ENCODE measurements around the gene RNF157. TPM values are rescaled to one million over a fixed set of nuclear protein-coding genes. Genes with fewer than 3 reads are reported as not detected.

The RNF157 gene
- total RNA-seq, 1 donor from 2014 or later: 3.3 TPM

DNA sequence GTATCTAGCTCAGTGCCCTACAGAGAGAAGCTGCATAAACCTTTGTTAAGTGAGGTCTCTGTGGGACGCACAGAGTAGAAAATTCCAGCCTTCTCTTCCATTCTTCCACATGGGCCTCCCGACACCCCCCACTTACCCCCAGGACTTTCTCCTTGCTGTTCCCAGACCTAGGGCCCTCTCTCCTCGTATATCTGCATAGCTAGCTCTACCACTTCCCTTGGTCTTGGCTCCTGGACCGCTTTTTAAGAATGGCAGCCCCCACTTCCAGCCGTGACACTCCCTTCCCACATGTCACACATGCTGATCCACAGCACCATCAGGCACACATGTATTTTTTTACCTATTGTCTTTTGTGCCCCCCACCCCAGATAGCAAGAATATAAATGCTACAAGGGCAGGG is 82.5 kb downstream of the RNF157 start:
- no peak for DNase-seq (ENCODE audit: low spot score)

DNA sequence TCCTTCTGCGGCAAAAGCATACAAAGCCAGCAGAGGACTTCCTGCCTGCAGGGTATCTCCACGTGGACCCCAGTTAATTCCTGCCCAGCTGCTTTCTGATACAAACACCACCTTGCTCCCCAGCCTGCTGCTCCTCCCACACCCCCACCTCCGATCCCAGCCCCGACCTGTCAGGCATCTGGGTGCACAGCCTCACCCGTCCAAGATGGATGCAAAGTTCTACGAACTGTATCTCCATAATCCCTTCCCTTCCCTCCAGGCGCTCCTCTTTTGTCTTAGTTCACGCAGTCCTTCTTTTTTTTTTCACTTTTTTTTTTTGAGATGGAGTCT is 83.7 kb downstream of the RNF157 start:
- no peak for DNase-seq (ENCODE audit: low spot score)

DNA sequence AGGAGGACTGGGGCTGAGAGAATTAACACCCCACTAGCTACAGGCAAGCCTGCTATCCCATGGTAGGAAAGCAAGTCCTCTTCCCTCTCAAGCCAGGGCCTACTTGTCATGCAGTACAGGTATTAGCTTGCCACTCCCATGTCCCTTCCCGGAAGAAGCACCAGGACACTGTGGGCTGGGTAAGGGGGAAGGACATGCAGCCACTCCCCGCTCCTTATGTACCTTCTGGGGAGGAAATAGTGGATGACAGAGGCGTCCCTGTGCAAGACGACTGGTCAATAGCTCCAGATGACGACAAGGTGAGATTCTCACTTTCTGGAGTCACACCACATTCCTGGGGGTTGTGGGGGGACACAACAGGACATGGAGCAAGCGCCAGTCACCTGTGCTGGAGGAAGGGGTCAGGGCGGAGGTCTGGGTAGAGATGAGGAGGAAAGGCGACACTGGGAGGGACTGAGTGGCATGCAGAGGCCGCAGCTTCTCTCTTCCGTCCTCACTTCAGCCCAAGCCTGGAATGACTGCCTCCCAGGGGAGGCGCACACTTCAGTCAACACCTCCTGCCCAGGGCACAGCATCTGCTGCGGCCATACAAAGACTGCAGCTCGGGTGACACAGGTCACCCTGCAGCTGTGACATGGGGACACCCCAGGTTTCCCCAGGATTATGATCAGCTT is 84.2 kb downstream of the RNF157 start:
- no peak for DNase-seq (ENCODE audit: low spot score)

DNA sequence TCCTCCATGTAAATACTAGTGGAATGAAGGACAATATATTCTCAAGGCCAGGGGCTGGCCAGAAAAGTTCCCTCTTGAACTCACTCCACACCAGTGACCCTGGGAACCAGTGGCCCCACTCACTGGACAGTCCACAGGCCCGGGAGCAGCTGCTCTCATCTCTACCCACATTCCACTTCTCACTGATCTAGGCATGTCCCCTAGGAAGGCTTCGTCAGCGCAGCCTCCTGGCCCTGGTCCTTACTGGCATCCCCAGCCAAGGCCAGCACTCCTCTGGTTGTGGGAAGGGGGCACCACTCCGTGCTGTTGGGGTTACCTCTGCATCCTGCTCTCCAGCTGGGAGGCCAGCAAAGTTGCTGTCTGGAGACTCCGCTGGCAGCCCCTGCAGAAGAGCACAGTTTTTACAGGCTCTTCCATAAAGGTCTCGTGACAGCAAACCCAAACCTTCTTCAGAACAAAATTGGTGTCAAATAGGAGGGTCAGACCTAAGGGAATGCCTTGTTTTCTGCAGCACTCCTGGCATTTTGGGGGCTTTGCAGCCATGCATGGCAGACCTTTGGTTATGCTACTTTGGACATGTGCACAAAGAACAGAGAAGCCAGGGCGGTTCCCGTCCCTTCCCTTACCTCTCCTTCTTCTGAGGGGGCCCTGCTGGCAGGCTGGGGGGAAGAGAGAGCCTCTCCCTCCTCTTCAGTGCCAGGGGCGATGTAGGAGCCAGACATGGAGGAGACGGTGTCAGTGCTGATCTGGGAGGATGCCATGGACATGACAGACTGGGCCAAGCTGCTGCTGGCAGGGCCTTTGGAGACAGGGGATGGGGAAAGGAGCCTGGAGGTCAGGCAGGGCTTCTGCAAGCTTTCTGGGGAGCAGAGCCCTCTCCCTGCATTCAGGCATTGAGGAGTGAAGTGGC is 85.1 kb downstream of the RNF157 start:
- no peak for DNase-seq (ENCODE audit: low spot score)

DNA sequence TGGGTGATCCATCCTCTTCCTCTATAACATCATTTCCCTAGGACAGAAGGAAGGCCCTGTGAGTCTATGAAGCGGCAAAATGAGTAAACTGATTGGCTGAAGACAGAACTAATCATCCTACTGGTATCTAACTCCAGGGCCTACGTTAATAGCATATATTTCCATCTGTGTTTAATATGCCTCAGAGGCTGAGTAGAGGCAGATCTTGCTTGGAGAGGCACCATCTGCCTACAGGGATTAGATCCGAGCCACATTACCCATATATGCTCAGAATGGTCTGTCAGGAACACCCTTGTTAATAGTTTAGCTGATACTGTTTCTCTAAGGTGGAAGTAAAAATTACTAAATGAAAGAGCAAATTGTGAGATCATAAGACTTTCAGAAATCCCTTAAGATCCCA is 86.0 kb downstream of the RNF157 start:
- no peak for DNase-seq (ENCODE audit: low spot score)

DNA sequence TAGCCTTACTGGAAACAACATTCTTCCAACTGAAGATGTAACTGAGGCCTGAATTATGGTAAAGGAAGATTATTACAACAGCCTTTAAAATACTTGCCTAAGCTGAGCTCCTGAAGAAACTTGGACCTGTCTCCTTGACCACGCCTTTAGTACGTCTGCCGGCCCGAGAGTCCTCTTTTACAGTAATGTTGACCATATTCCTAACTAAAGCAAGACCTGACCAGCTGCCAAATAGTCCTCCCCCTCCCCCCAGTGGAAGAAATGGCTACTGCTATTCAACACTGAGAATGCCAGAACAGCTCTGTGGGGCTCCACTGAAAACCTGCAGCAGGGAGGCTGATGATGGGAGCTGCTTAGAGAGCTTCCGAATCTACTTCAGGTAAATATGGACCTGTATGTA is 86.7 kb downstream of the RNF157 start:
- DNase-seq (ENCODE audit: low spot score): no peak

DNA sequence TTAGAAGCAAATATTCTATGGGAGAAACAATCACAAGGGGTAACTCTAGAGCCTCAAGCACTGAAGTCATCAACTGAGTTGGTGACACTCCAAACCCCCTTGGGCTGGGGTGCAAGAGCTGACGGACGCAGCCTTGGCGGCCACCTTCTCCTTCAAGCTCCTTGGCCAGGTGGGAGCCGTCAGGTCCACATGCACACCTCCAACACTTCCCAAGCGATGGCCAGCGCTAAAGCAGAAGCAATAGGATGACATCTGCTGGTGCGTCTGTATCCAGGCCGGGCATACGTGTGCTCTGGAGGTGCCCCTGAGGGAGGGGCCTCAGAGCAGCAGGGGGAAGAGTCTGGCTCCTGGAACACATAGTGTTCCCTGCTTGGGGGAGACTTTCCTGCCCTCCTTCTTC is 87.1 kb downstream of the RNF157 start:
- no peak for DNase-seq (ENCODE audit: low spot score)

DNA sequence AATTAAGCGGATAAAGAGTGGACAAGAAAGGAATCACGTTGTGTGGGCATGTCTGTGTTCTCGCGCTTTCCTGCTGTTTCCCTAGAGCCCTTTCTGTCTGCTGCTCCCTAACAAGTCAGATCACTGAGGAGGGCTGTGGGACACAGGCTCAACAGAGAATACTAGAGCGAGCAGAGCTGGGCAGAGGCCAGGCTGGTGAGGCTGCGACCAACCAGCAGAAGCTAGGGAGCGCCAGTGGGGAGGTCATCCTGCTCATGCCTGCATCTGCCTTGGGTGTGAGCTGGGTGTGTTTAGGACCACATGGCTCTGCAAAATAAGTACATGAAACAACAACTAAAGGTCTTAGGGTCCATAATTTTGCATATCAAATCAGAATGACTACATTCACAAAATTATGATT is 87.7 kb downstream of the RNF157 start:
- no peak for DNase-seq (ENCODE audit: low spot score)

DNA sequence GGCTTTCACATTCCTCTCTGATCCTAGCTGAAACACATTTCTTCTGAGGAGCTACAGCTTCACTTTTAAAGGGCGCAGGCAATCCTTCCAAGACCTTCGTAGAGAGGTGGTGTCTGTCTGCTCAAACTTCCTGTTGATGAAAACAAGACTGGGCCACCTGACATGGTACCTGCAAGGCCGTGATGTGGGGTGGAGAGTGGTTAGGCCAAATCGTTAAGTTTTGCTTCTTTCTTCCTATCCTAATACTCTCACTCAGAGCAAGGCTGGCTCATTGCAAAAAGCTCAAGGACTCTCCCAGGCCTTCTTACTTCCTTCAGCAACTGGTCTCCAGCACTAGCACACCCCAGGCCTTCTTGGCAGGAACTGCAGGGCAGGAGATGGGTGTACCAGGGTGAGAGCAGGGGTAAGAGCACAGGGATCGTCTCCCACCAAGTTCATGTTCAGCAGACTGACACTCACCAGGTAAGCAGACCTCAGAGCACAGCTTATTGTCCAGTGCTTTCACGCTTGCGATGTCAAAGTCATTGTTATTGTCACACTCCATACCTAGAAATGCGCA is 88.3 kb downstream of the RNF157 start:
- DNase-seq (ENCODE audit: low spot score): no peak

DNA sequence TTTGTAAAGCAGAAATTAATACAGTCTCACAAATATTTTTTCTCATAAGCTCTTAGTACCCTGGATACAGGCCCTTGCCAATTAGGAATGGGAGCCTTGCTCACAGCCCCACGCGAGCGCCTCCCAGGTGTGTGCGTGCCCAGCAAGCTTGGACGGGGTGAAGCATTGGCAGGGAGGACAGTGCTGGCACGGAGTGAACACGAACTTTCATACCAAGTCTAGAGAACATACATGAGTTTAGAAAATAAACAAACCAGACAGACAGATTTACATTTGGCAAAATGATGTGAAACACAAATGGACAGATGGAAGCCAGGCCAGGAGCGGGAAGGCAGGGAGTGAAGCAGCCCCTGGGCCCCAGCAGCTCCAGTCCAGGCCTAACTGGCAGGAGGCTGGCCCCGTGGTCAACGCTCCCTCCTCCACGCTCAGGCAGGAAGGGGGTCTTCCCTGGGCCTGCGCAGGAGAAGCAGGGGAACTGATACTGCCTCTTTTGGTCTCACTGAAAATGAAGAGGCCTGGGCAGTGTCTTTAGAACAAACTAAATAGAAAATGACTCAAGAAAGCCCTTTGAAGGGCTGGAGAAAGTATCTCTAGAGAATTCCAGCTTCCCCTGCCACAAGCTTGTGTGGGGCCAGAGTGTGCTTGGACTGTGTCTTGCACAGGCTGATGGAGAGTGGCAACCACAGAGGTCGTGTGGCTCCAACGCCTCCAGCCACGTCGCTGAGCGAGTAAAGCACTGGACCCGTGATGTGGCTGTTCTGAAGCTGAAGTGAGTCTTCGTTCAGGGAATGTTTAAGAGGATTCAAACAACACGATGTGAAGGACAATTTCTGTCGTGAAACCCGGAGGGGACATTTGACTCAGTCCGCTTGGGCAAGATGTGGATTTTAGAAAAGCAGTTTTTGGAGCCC is 89.3 kb downstream of the RNF157 start:
- no peak for DNase-seq (ENCODE audit: low spot score)

DNA sequence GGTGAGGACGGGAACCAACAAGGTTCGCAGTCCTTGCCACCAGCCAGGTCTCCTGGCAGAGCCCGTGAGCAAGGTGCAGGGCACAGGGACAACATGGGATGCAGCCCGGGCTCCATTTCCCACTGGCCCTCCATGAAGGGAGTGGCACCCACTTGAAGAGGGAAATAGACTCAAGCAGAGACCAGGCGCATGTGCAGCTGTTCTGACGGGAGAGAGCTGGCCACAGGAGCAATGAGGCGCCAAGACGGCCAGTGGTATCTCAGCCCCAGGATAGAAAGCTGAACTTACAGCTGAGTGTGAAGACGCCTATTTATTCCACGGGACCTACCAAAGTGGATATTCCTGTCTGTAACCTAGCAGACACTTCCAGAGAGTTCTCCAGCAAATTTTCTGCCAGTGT is 91.1 kb downstream of the RNF157 start:
- no peak for DNase-seq (ENCODE audit: low spot score)

DNA sequence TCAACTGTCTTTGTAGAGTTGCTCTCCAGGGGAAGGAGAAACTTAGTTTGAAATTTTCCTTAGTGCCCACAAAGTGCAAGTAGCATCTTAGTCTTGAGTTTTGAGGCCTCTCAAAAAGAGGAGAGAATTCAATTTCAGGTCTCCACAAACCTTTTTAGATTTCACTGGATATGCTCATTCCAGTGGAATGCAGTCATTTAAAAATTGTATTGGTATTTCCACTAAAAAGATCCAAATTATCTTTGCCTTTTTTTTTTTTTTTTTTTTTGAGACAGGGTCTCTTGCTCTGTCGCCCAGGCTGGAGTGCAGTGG is 92.3 kb downstream of the RNF157 start:
- DNase-seq (ENCODE audit: low spot score): no peak

DNA sequence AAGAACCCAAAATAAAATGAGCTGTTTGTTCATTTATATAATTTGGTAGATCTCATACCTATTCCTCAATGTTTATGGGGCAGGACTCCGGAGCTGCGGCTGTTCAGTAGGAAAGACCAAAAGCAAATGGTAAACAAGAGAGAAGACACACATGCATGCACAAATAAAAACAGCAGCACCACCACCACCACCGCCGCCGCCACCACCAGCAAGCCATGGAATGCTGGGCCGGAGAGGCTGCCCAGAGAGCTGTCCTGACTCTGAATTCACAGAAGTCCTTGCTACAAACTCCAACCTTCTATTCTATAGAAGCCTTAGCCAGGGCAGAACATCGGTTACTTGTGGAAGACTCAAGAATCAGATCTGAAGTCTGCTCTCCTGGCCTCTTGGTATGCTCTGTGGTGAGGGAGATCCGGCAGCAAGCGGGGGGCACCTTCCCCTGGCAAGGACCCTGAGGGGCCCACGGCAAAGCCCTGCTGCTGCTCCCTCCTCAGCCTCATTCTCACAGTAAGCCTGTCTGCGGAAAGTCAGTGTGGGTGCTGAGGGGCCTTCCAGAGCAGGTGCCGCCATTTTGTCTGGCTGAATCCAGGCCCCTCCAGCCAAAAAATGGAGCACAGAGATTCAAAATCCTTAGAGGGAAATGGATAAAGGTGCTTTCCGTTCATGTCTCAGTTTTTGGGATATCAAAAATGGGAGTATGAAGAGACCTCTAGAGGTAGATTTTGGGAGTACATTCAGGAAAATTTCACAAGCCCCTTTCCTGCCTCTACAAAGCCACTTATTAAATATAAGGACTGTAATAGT is 92.9 kb downstream of the RNF157 start:
- no peak for DNase-seq (ENCODE audit: low spot score)

DNA sequence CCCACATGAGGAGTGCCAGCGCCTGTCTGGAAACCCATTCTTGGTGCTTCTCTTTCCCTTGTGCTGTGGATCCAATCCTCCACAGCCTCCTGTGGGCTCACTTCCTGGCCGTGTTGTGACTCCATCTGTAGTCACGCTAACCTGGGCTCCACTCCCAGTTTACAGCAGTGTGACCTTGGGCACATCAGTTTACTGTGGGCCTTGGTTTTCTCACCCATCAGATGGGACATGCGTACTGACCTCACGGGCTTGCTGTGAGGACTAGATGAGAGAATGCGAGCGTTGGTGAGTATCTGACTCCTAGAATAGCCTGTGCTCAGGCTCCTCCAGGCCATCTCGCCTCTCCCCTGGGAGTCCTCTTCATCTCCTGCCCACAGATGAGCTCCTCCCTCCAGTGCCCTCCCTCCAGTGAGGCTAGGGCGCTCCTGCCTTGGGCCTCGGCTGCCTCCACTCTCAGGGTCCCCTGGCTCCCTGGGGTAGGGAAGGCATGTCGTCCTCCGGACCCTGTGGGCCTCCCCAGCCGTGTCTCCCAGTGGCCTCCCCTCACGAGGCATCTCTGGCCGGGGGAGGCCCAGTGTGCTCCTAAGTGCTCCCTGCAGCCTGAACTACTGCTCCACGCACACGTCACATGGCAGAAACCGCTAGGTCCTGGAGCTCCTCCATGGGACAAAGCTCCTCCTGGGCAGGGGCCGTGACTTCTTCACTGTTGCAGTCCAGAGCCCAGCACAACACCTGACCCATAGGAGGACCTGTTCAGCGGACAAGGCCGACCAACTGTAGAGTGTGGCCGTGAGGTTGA is 94.0 kb downstream of the RNF157 start:
- no peak for DNase-seq (ENCODE audit: low spot score)

DNA sequence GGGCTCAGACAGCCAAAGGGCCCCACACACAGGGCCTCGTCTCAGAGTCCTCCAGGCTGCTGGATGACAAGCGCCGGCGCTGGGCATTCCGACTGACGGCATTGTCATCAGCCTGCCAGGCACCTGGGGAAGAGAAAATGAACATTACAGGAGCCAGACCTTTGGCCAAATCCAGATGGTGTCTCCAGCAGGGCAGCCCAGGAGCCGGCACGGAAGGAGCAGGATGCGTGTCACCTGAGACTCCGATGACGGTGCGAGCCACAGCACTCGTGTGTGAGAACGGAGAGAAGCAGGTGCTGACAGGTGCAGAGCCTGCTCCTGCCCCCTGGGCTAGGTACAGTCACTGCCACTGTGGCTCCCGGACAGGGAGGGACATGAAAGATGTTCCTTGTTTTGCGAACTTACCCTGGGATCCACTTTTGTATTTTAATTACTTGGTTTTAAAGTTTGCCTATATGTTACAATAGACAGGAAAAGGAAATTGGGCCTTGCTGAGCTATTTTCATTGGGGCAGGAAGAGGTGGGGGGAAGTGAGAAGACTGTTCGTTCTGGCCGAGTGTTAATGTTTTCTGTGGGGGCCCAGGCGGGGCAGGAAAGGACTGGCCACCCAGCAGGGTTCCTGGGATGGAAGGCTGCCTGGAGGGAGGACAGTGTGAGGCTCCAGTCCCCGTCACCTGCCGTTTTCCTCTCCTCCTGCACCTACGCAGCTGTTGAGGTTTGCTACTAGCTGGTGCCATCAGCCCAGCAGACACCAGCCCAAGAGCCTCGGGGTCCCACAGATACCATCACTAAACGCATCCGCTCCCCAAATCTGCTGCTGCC is 94.9 kb downstream of the RNF157 start:
- DNase-seq (ENCODE audit: low spot score): no peak

DNA sequence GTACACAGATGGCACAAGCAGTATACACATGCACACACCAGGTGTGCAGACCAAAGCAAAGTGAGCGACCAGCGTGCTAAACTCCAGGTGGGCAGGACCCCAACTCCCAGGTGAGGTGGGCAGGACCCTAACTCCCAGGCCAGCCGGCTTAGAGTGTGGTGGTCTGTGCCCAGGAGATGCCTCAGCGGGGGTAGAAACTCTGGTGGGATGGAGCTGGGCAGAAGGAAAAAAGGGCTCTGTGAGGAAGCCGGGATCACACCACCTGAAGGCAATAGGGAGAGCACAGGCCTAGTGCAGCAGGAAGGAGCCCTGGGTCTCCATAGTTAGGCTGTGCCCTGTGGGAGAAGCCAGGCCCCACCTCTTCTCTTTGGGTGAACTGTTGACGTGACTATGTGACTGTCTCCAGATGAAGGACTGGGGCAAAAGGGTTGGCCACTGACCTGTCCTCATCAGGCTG is 97.7 kb downstream of the RNF157 start:
- DNase-seq (ENCODE audit: low spot score): no peak

DNA sequence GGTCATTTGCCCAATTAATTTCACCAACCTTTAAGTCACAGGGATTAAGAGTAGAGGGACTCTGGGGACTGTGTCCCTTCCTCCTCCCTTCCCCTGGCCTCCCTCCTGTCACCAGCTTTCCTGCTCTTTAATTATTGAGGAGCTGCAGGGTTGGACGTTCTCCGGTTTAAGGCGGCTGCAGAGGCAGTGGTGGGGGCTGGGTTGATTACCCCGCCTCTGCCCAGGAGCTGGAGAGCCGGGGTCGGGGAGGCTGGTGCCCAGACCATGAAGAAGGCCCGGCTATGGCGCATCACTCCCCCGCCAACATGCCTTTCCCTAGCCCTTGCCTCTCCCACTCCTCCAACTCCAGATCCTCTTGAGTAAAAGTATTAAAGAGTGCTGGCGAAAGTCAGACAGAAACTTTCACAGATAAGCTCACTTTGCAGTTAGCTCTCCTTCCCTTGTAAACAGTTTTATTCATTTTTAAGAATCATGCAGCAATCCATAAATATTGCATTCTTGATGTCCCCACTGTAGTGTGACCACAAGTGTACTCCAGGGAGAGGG is 98.2 kb downstream of the RNF157 start:
- no peak for DNase-seq (ENCODE audit: low spot score)

DNA sequence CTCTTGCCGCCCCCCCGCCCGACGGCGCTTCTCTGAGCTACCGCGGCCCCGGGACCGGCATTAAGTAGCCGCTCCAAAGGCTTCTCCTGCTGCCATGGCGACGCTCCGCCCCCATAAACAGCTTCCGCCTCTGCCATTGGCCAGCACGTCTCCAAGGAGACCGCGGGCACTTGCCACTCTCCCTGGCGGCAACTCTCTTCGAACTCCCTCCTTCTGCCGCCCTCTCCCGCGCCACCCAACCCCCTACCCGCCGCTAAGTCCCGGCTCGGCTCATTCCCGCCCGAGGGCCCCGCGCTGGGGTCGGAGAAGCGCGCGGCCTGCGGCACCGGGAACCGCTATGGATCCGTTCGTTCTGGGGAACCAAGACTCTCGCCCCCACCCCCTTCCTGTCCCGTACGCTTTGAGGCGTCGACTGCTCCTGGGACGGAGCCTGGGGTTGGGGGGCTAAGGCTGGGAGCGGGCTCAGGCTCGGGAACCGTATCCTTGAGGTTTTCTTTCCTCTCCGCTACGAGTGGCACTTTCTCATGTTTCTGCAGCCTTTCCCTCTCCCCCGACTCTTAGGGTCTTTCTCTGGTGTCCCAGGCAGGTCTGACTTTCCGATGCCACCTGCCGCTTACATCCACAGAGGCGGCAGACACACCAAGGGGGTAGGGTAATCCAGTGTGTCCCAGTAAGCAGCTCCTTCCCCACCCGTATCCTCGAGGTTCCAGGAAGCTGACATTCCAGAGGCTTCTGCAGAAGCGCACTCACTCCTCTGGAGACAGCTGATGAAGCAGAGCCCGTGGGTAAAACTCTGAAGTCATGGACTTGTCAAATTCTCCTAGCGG is 98.9 kb downstream of the RNF157 start, which contains the start of gene FOXJ1:
TSS of gene FOXJ1 (minus strand) at position 34 of the 827 bp plus-strand sequence. CDS start 850 bp downstream, outside the sequence.
- peak; percentile 92 for DNase-seq (ENCODE audit: low spot score)
